Stimulated activated CD4-positive, alpha-beta T cell treated with anti-CD3 and anti-CD28 coated beads, Interleukin-1b, Interleukin-23, amount 100 ng/mL, for 1 hour (primary cell): ENCODE results near the gene KRT8.
"Not testable (repeated sequence)": the region's sequence is repeated elsewhere in the genome, so short reads cannot be mapped to it uniquely, and the experiment has no call there.

ENCODE experiments used
- DNase-seq, 2 donors: peaks; one replicate each; pipeline ENCODE4 v3.0.0-alpha.2; 2020; ENCODE audit warnings: low read depth in 2 of 2

Gene KRT8

DNA sequence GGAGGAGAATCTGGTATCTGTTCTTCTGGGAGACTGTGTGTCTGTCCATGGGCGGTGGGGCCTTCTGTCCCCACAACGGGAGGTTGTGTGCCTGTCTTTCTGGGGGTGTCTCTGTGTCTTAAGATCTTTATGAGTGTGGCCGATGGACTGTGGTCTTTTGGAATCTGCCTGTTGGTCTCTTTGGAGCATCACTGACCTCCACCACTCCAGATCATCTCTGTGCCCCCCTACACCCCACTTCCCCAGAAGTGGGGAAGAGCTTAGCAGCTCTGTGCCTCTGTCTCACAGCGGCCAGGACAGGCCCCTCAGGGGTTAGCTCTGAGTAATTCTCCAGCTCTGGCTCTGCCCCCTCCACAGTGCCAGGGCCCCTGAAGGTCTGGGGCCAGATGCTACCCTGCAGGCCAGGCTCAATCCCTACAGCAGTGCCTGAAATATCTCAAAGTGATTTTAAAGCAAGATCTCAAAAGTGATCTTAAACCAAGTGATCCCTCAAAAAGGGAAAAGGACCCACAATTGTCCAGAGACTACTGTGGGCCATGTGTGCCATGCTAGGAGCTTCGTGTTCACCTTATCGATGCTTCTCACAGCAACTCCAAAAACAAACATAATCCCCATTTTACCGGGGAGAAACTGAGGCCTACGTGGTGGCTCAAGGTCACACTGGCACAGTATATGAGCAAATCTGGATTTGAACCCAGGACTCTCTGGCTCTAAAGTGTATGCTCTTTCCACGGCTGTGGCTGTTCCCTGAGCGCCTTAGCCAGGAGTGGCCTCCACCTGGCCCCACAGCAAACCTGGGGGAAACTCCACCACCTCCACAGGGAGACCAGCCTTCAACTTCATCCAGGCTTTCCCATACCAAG is 30.1 kb downstream of the KRT8 start:
- DNase-seq = no peak

DNA sequence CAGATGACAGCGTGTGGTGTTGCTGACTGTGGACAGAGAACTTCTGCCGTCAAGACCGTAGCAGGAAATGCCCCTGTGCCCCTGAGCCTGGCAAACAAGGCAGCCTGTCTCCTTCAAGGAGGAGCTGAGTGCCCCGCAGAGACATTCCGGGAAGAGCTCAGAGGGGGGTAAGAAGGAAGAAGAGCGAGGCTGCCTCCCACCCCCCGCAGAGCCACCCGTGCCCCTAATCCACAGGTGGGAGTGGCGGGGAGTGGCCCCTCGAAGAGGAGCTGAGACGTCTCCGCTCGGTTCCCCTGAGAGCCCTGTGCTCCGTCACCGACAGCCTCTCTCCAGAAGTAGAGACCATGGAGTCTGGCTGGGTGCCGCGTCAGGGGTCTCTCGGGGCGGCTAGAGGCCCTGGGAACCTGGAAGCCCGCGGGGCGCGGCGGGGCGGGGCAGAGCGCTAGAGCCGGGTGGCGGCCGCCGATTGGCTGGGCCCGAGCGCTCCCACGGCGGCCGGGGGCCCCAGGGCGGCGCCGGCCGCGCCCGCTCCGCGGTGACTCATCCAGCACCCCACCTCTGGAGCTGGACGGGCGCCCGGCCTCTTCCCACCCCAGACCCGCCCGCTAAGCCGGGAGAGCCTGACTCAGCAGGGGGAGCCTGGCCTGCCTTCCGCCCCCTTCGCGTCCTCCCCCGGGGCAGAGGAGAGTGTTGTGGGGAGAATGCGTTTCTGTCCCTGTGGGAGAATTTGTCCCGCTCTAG is 30.9 kb downstream of the KRT8 start:
- DNase-seq = peak in 1 of 2 donors; percentile 14

GRCh38 chr12:52873513-52873831 is 31.4 kb downstream of the KRT8 start:
- no peak for DNase-seq

- DNase-seq = no peak
Measured at GRCh38 chr12:52872644-52873389, 32.1 kb downstream of the KRT8 start.

DNA sequence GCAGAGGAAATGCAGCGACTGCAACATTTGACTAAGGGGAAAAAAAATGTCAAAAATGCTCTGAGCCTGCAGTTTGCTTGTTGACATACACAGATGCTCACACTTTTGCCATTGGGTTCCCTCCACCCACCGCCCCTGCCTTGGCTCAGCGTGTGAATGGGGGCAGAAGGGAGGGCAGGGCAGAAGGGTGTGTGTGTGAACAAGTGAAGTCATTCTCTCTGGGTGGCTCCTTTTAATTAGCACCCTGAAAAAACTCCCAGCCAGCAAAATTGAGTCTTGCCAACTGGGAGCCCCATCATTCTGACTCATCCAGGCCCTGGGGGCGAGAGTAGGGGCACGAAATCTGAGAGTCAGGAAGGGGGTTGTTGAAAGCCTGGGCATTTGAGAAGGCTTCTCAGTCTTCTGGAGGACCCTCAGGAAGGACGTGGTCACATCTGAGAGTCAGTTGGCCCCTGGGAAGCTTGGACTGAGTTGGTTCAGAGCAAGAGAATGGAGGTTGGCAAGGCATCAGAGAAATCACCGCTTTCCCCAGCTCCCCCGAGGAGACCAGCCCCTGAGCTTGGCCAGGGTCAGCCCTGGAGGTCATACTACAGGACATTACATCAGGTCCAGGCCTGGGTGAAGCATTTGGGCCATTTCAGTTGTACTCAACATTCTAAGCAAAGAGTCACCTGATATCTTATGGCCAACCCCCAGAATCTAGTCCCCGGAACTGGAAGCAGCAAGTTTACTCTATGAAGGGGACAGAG is 33.4 kb downstream of the KRT8 start:
- no peak for DNase-seq

GRCh38 chr12:52870361-52871290 is 34.2 kb downstream of the KRT8 start:
- peak; percentile 59 to 67 for DNase-seq

DNA sequence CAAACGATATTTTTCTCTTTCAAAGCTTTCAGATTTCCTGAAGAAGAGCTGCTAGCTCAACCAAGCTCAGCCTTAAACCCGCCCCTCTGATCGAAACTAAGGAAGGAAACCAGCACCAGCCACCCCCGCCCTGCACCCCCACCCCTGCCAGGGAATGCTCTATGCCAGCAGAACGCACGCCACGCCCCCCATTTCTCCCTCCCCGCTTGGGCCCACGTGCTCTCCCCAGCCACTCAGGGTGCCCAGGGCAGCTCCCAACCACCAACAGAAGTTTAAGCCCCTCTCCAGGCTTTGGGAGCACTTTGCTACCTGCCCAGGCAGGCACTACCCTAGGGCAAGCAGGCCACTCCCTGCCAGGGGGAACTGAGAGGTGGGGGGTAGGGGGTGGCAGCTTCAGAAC is 37.2 kb downstream of the KRT8 start:
- DNase-seq = peak in 1 of 2 donors; percentile 13

- no peak for DNase-seq
Measured at GRCh38 chr12:52867152-52867551, 37.7 kb downstream of the KRT8 start.

GRCh38 chr12:52865090-52865944 is 39.6 kb downstream of the KRT8 start:
- no peak for DNase-seq

DNA sequence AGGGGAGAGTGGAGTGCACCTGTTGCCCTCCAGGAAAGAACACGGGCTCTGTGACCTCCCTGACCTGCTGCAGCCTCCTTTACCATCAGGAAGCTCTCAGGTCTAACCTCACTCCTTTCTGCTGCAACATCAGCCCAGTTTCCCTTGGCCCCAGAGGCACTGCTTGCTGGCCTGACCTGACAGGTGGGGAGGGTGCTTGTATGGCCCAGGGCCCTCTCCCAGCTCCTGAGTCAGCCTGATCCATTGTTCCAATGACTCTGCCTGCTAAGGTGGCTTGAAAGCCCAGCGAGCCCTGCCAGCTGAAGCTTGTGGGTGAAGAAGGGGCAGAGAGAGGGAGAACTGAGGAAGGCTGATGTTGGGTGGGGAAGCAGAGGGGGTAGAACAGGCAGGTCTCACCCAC is 42.9 kb downstream of the KRT8 start:
- no peak for DNase-seq

DNA sequence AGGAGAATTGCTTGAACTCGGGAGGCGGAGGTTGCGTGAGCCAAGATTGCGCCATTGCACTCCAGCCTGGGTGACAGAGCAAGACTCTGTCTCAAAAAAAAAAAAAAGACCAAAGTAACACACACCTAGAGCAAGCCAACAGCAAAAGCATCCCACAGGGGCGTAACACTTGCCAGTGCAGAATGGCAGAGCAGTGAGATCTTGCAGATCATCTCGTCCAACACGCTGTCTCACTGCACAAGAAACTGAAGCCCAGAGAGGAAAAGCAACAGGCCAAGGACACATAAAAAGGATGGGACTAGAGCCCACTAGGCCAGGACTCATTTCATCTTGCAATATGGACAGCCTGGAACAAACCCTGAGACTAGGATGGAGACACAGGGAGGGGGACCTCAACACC is 43.4 kb downstream of the KRT8 start:
- DNase-seq = no peak

DNA sequence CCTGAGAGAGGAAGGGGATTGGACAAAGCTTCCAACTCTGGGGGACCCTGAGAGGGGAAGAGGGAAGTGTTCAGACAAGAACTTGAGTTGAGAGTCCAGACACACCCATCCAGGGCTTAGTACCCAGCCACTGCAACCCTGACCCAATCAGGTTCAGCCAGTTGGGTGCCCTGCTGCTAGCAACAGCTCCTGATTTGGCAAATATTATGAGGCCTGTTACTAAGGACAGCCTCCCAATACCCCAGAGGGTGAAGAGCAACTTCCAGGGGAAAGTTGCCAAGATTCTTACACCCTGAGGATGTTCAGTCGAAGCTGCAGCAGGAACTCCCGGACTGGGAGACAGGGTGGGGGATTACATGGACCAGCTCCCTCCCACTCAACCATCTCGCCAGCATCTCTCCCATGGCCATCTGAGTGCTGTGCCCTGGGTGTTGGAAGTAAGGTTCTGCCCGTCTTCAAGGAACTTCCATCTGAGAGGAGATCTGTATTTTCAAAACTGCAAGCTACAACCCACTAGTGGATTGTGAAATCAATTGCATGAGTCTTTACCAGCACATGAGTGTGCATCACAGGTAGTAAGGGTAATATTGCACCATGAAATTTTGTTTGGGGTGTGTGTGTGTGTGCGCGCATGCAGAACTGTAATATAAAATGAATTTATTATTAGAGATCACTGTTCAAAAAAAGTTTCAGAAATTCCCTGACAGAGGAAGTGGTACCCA is 44.6 kb downstream of the KRT8 start:
- DNase-seq = no peak

- DNase-seq = no peak
Measured at GRCh38 chr12:52857500-52857899, 47.4 kb downstream of the KRT8 start.

GRCh38 chr12:52856787-52857186 is 48.1 kb downstream of the KRT8 start:
- DNase-seq = no peak

DNA sequence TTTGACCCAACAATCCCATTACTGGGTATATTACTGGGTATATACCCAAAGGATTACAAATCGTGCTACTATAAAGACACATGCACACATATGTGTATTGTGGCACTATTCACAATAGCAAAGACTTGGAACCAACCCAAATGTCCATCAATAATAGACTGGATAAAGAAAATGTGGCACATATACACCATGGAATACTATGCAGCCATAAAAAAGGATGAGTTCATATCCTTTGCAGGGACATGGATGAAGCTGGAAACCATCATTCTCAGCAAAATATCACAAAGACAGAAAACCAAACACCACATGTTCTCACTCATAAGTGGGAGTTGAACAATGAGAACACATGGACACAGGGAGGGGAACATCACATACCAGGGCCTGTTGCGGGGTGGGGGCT is 48.8 kb downstream of the KRT8 start:
- not testable (repeated sequence) for DNase-seq

DNA sequence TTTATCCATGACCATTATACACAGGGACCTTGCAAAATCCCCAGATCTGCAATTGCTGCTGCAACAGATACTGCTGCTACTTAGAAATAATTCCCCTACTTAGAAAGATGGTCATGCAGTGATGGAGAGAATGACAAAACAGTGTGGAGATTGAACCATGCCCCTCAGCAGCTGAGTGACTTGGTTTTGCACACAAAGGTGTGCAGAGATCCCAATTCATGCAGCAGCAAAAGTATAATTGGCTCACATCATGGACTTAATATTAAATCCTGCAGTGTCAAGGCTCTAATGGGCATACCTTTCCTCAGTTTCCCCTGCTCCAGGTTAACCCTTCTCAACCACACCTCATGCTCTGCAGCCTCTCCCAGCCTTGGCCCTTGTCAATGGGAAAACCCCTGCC is 53.1 kb downstream of the KRT8 start:
- no peak for DNase-seq

- no peak for DNase-seq
Measured at GRCh38 chr12:52850681-52851080, 54.2 kb downstream of the KRT8 start.

- no peak for DNase-seq
Measured at GRCh38 chr12:52849511-52849910, 55.4 kb downstream of the KRT8 start.

GRCh38 chr12:52848661-52849255 is 56.1 kb downstream of the KRT8 start, which contains the start of gene KRT78:
Gene KRT78, minus strand, starts transcription at chr12:52848994. Its CDS starts 64 bp downstream, at chr12:52848930.
- DNase-seq = no peak
